Endodermal cell (in vitro differentiated cells): ENCODE data around the gene INSIG1. TPM values are rescaled to one million over a fixed set of nuclear protein-coding genes. Genes with fewer than 3 reads are reported as not detected.

Experiments
- DNase-seq: peaks from one replicate; pipeline ENCODE4 v3.0.0-alpha.2; 2017
- H3K27ac ChIP-seq: 2 replicates; pipeline ENCODE4 v1.5.1; 2013; ENCODE audit warnings: mild to moderate bottlenecking, low read depth, low read length, moderate library complexity
- H3K27me3 ChIP-seq: 2 replicates; pipeline ENCODE4 v1.6.1; 2013; ENCODE audit warnings: mild to moderate bottlenecking, low read length, moderate library complexity; ENCODE audit not compliant: insufficient read depth, control insufficient read depth, poor library complexity, severe bottlenecking
- H3K36me3 ChIP-seq: 2 replicates; pipeline ENCODE4 v1.7.0; 2013; ENCODE audit warnings: mild to moderate bottlenecking, low read length, moderate library complexity; ENCODE audit not compliant: control insufficient read depth, insufficient read depth
- H3K4me1 ChIP-seq: one replicate; pipeline ENCODE4 v1.7.0; 2013; ENCODE audit warnings: low read length; ENCODE audit not compliant: control insufficient read depth, insufficient read depth
- H3K4me3 ChIP-seq: 2 replicates; pipeline ENCODE4 v1.5.1; 2013; ENCODE audit warnings: mild to moderate bottlenecking, low read length, moderate library complexity
- H3K9ac ChIP-seq: 2 replicates; pipeline ENCODE4 v1.6.1; 2013; ENCODE audit warnings: mild to moderate bottlenecking, low read length, moderate library complexity; ENCODE audit not compliant: poor library complexity, severe bottlenecking; ENCODE audit errors: extremely low read depth
- H3K9me3 ChIP-seq: 2 replicates; pipeline ENCODE4 v1.6.1; 2013; ENCODE audit warnings: mild to moderate bottlenecking, low read length, moderate library complexity; ENCODE audit not compliant: control insufficient read depth
- H3K27ac Mint-ChIP-seq: 2 replicates; pipeline ENCODE4 v1.8.0; 2020; ENCODE audit warnings: mixed read lengths
- H3K27me3 Mint-ChIP-seq: 2 replicates; pipeline ENCODE4 v1.8.0; 2021; ENCODE audit warnings: mild to moderate bottlenecking, mixed read lengths; ENCODE audit not compliant: insufficient read depth
- H3K36me3 Mint-ChIP-seq: 2 replicates; pipeline ENCODE4 v1.8.0; 2020; ENCODE audit warnings: low read depth, mixed read lengths
- H3K4me1 Mint-ChIP-seq: 2 replicates; pipeline ENCODE4 v1.8.0; 2020; ENCODE audit warnings: mixed read lengths
- H3K4me3 Mint-ChIP-seq: 2 replicates; pipeline ENCODE4 v1.8.0; 2020; ENCODE audit warnings: mild to moderate bottlenecking, moderate library complexity, mixed read lengths
- H3K9me3 Mint-ChIP-seq: 2 replicates; pipeline ENCODE4 v1.8.0; 2020; ENCODE audit warnings: mild to moderate bottlenecking, mixed read lengths
- WGBS, 2 experiments: methylation state at CpG; one replicate each; pipeline versions ENCODE4 v1.1.5 to v1.1.7; 2013; ENCODE audit warnings: missing lambda C conversion rate in 2 of 2, mixed read lengths in 1 of 2; ENCODE audit not compliant: insufficient coverage in 1 of 2, insufficient read length in 1 of 2; 5-methylcytosine and 5-hydroxymethylcytosine counted together
- total RNA-seq, 2 donors: library from RNA; stranded (reverse); fragmentation: NEBNext Ultra II Directional in 1 of 2; extraction: Animal tissue kit (Norgen Biotek cat#: 25700) in 1 of 2; gene quantifications; 2 replicates in 1 of 2; 3 replicates in 1 of 2; pipeline ENCODE4 v1.2.1, GENCODE V29; 2021
- TF ChIP-seq, protein P1 (sequence below): fragments of 200-600 bp; sonication (generic); conservative IDR thresholded peaks from 2 replicates; pipeline ENCODE4 v1.5.0; 2021; ENCODE audit warnings: antibody characterized with exemption, mild to moderate bottlenecking

The INSIG1 gene
- total RNA-seq, 2 donors from 2014 or later, result 27.2 to 36.9 TPM

DNA sequence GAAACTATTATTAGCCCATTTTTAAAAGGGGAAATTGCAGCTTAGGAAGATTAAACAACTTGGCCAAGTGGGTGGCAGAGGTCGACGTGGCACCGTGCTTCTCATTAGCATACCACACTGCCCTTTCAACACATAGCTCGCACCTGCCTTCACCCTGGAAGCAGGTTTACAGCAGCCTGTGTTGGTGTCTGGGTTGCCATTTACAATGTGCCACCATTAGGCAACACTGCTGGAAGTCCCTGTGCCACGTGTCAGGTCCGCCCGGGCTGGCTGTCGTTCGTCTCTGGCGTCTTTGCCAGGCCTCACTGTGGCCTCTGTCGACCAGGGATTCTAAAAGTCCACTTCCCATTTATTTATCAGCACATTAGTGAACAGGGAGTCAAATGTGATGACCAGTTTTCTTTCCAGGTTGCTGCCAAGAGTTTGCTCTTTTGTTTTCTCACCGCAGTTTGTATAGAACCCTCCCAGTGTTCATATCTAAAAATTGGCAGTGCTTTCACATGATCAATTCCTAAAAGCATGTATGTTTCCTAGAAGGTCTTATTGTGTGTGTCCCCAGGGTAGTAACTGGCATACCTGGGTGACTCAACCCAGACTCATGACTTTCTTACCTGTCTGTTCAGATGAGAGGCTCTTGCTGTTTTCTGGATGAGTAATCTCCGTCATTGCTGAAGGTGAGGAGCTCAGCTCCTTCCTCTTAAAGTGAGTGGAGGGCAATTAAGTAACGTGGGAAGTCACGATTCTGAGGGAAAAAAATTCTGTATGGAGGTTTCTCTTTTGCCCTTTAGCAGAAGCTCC lies 9.2 kb downstream of the INSIG1 start:
- TF ChIP-seq, protein P1, sequence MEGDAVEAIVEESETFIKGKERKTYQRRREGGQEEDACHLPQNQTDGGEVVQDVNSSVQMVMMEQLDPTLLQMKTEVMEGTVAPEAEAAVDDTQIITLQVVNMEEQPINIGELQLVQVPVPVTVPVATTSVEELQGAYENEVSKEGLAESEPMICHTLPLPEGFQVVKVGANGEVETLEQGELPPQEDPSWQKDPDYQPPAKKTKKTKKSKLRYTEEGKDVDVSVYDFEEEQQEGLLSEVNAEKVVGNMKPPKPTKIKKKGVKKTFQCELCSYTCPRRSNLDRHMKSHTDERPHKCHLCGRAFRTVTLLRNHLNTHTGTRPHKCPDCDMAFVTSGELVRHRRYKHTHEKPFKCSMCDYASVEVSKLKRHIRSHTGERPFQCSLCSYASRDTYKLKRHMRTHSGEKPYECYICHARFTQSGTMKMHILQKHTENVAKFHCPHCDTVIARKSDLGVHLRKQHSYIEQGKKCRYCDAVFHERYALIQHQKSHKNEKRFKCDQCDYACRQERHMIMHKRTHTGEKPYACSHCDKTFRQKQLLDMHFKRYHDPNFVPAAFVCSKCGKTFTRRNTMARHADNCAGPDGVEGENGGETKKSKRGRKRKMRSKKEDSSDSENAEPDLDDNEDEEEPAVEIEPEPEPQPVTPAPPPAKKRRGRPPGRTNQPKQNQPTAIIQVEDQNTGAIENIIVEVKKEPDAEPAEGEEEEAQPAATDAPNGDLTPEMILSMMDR, result no peak
- WGBS, 2 experiments, result 92 to 95% methylated on average over 14 to 15 of the region's 15 CpGs

DNA sequence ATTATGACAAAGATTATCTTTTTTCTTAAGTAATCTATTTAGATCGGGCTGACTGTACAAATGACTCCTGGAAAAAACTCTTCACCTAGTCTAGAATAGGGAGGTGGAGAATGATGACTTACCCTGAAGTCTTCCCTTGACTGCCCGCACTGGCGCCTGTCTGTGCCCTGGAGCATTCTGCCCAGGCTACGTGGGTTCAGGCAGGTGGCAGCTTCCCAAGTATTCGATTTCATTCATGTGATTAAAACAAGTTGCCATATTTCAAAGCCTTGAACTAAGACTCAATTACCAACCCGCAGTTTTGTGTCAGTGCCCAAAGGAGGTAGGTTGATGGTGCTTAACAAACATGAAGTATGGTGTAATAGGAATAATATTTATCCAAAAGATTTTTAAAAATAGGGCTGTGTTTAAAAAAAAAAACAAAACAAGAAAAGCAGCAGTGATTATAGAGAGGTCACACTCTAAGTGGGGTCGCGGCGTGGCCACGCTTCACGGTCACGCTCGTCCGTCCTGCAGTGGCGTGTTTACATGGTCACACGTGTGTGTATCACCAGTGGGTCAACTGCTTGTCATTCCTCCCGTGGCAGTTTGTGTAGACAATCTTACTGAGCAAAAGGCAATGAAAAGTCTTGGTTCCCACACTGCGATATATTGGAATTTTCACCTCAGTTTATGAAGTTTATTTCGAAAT lies 10.8 kb downstream of the INSIG1 start:
- Mint-ChIP-seq H3K27ac (no peak overlapping the region), H3K9me3 (no peaks in the 10 kb centered on the region), H3K36me3 (peaks cover 54% of the 10 kb centered on the region), H3K4me1 (peaks cover 6% of the 10 kb centered on the region), H3K4me3 (no peak overlapping the region), H3K27me3 (no peaks in the 10 kb centered on the region)
- Histone ChIP-seq H3K9me3 (no peaks in the 10 kb centered on the region), H3K36me3 (peaks cover 57% of the 10 kb centered on the region), H3K27me3 (no peaks in the 10 kb centered on the region), H3K4me3 (no peak overlapping the region), H3K9ac (no peak overlapping the region), H3K27ac (no peak overlapping the region), H3K4me1 (no peaks in the 10 kb centered on the region)
- TF ChIP-seq, protein P1, result no peak
- 96 to 98% methylated on average over 18 to 19 of the region's 19 CpGs for WGBS, 2 experiments
- no peak for DNase-seq

More for the DNA sequence above, 9.2 kb downstream of the INSIG1 start:
- Histone ChIP-seq H3K36me3 (peaks cover 67% of the 10 kb centered on the region), H3K9me3 (no peaks in the 10 kb centered on the region), H3K4me3 (no peak overlapping the region), H3K9ac (no peak overlapping the region), H3K4me1 (no peaks in the 10 kb centered on the region), H3K27ac (no peak overlapping the region), H3K27me3 (no peaks in the 10 kb centered on the region)
- no peak for DNase-seq
- Mint-ChIP-seq H3K9me3 (no peaks in the 10 kb centered on the region), H3K36me3 (peaks cover 60% of the 10 kb centered on the region), H3K27ac (no peak overlapping the region), H3K4me3 (no peak overlapping the region), H3K4me1 (peaks cover 8% of the 10 kb centered on the region), H3K27me3 (no peaks in the 10 kb centered on the region)

DNA sequence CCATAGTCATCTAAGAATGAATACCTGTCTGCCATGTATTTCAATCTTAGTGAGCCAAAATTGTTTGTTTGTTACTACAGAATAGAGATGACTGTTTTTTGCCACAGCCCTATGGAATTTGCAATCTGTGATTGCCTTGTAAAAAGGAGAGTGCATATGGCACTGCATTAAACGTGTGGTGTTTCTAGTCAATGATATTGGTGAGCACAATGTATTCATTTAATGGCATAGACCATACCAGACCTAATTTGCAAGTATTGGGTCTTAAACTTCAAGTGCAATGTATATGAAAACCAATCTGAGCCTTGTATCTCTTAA lies 11.3 kb downstream of the INSIG1 start:
- H3K4me1 Mint-ChIP-seq, result peaks cover 6% of the 10 kb centered on the region
- no peaks in the 10 kb centered on the region for H3K9me3 Mint-ChIP-seq
- Histone ChIP-seq H3K9ac (no peak overlapping the region), H3K36me3 (peaks cover 53% of the 10 kb centered on the region), H3K27ac (no peak overlapping the region), H3K4me1 (no peaks in the 10 kb centered on the region), H3K27me3 (no peaks in the 10 kb centered on the region), H3K4me3 (no peak overlapping the region), H3K9me3 (no peaks in the 10 kb centered on the region)
- H3K27ac Mint-ChIP-seq, result no peak overlapping the region
- no peak for DNase-seq
- TF ChIP-seq, protein P1, result no peak
- no peak overlapping the region for H3K4me3 Mint-ChIP-seq
- H3K27me3 Mint-ChIP-seq, result no peaks in the 10 kb centered on the region
- WGBS, 2 experiments, result 88 to 94% methylated on average over 1 of the region's 1 CpG
- H3K36me3 Mint-ChIP-seq, result peaks cover 49% of the 10 kb centered on the region
